ENCODE data around the gene TSHR. TPM values are rescaled to one million over a fixed set of nuclear protein-coding genes. Genes with fewer than 3 reads are reported as not detected.

The TSHR gene
- total and polyA plus RNA-seq, 7 donors, result 0.47 to 0.60 TPM; not detected in 5

DNA sequence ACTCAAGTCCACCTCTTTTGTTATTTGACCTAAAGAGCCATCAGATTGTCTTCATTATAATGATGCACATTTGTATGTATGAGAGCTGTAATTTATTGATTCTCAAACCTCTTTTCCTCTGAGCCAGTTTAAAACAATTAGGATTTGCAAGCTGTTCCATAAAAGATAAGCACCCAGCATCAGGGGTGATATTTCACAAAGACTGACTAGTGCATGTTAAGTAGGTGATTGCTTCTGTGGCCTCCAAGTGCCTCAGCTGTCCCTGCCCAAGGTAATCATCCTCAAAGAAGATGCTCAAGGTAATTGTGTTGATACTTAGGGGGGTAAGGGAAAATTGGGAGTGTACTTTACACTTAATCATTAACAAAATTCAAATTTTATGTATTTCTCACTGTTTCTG lies 32.1 kb upstream of the TSHR start:
- intact Hi-C loops (cut with DNase I), result no loop called here
- TF ChIP-seq POLR2AphosphoS5 (IDR thresholded peaks at IDR 0.05), result no peak
- TF ChIP-seq POLR2A (IDR thresholded peaks at IDR 0.05), result no peak
- TF ChIP-seq EP300 (IDR thresholded peaks at IDR 0.05), result no peak
- no peak for DNase-seq

GRCh38 chr14:80924365-80925103 lies 30.9 kb upstream of the TSHR start:
- Histone ChIP-seq H3K27ac (no peak overlapping the region), H3K27me3 (no peaks in the 10 kb centered on the region), H3K4me1 (no peaks in the 10 kb centered on the region), H3K36me3 (no peaks in the 10 kb centered on the region), H3K9me3 (no peaks in the 10 kb centered on the region), H3K4me3 (no peak overlapping the region)
- no peak for TF ChIP-seq CTCF (IDR thresholded peaks at IDR 0.05)
- no peak for TF ChIP-seq EP300 (IDR thresholded peaks at IDR 0.05)
- TF ChIP-seq POLR2AphosphoS5 (IDR thresholded peaks at IDR 0.05), result no peak
- no peak for TF ChIP-seq POLR2A (IDR thresholded peaks at IDR 0.05)
- no peak for DNase-seq
- 90 to 92% methylated on average over 2 of the region's 2 CpGs for WGBS, 2 donors
- intact Hi-C loops (cut with DNase I), result no loop called here

More for the DNA sequence above, 32.1 kb upstream of the TSHR start:
- Histone ChIP-seq H3K27ac (no peak overlapping the region), H3K27me3 (no peaks in the 10 kb centered on the region), H3K36me3 (no peaks in the 10 kb centered on the region), H3K4me1 (no peaks in the 10 kb centered on the region), H3K9me3 (no peaks in the 10 kb centered on the region), H3K4me3 (no peak overlapping the region)

- Histone ChIP-seq H3K36me3 (no peaks in the 10 kb centered on the region), H3K4me3 (no peak overlapping the region), H3K27ac (no peak overlapping the region), H3K9me3 (no peaks in the 10 kb centered on the region), H3K4me1 (no peaks in the 10 kb centered on the region), H3K27me3 (no peaks in the 10 kb centered on the region)
- no peak for TF ChIP-seq POLR2A (IDR thresholded peaks at IDR 0.05)
- no peak for TF ChIP-seq EP300 (IDR thresholded peaks at IDR 0.05)
- TF ChIP-seq POLR2AphosphoS5 (IDR thresholded peaks at IDR 0.05), result no peak
- no peak for TF ChIP-seq CTCF (IDR thresholded peaks at IDR 0.05)
- DNase-seq, result no peak
- WGBS, 2 donors, result 88 to 94% methylated on average over 4 of the region's 4 CpGs
- intact Hi-C loops (cut with DNase I), result no loop called here
These were observed 28.9 kb upstream of the TSHR start for GRCh38 chr14:80926397-80927082.

DNA sequence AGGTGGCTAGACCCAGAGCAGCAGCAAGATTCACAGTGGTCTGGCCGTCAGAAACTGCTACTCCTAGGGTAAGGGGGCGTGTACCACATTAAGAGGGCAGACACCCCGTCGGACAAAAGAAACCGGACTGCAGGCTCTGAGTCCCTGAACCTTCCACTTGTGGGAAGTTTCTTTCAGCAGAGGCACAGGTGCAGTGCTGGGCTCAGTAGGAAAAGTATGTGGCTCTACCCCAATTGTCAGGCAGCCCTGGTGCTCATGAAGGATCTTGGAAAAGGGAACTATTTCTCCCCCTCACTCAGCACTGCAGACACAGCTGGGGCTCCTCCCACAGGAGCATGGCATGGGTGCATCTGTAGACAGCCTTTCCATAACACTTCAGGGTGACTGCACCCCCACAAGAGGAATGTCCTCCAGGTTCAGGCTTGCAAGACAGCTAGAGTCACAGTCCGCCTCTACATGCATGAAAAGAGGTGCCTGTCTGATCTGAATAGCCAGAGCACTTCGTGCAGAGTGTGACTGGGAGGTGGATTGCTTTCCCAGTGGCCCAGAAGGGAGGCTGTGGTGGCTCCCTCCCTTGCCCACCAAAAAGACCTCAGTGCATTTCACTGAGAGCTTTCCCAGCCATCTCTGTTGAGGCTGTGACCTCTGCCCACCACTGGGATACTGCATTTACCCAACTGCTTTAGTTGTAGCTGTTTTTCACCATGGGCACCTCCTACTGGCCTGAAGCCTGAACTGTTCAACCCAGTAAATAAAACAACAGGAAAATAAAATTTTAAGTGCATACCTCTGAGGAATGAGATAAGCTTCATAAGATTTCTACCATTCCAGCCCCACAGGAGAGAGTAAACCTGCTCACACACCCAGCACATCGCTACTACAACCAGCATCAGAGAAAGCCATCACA lies 28.1 kb upstream of the TSHR start:
- intact Hi-C loops (cut with DNase I), result no loop called here
- DNase-seq, result no peak
- Histone ChIP-seq H3K4me1 (no peaks in the 10 kb centered on the region), H3K9me3 (no peaks in the 10 kb centered on the region), H3K27ac (no peak overlapping the region), H3K36me3 (no peaks in the 10 kb centered on the region), H3K4me3 (no peak overlapping the region), H3K27me3 (no peaks in the 10 kb centered on the region)
- WGBS, 2 donors, result 96 to 97% methylated on average over 8 of the region's 8 CpGs
- TF ChIP-seq EP300 (IDR thresholded peaks at IDR 0.05), result no peak

DNA sequence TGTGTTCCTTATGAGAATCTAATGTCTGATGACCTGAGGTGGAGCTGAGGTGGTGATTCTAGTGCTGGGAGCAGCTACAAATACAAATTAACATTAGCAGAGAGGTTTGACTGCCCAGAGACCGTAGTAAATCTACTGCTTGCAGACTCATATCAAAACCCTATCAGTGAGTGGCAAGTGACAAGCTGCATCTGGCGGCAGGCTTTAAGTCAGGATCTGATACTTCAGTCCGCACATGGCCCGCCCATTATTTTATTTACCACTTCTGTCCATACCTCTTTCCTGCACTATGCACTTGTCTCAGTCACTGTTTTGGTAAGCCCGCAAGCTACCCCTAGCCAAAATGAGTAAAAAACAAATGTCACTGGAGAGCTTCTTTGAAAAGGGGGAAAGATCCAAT lies 25.3 kb upstream of the TSHR start:
- no peak overlapping the region for H3K4me3 ChIP-seq
- DNase-seq, result no peak
- intact Hi-C loops (cut with DNase I), result no loop called here
- no peak overlapping the region for H3K27ac ChIP-seq
- H3K9me3 ChIP-seq, result no peaks in the 10 kb centered on the region
- H3K27me3 ChIP-seq, result no peaks in the 10 kb centered on the region
- no peak for TF ChIP-seq POLR2AphosphoS5 (IDR thresholded peaks at IDR 0.05)
- no peak for TF ChIP-seq POLR2A (IDR thresholded peaks at IDR 0.05)
- TF ChIP-seq EP300 (IDR thresholded peaks at IDR 0.05), result no peak
- no peak for TF ChIP-seq CTCF (IDR thresholded peaks at IDR 0.05)
- no peaks in the 10 kb centered on the region for H3K36me3 ChIP-seq
- WGBS, 2 donors, result 83 to 90% methylated on average over 5 of the region's 5 CpGs
- no peaks in the 10 kb centered on the region for H3K4me1 ChIP-seq

All from sigmoid colon (tissue), 7 donors.